ENCODE data around the gene PIGZ. TPM values are rescaled to one million over a fixed set of nuclear protein-coding genes. Genes with fewer than 3 reads are reported as not detected.

The PIGZ gene
- total RNA-seq, 1 experiment from 2014 or later = 1.4 TPM

DNA sequence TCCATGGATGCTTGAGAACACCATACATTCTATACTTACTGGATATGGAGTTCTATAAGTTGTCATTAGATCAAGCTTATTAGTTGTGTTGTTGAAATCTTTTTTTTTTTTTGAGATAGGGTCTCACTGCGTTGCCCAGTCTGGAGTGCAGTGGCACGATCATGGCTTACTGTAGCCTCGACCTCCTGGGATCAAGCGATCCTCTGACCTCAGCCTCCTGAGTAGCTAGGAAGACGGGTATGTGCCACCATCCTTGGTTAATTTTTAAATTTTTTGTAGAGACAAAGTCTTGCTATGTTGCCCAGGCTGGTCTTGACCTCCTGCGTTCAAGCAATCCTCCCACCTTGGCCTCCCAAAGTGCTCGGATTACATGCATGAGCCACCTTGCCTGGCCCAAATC is 13.8 kb downstream of the PIGZ start:
- ChIA-PET CTCF (interaction anchor here (1.2 kb wide), 1 partner anchor 426 kb away, joined by 3 read pairs; no protein-coding TSS in a partner anchor), POLR2A (no interaction called here), RAD21 (ENCODE audit: low non-redundant PET in 1 of 2, low total read pairs in 2 of 2, uncharacterized antibody in 2 of 2, unreplicated experiment in 2 of 2) (no interaction called here)
- Histone ChIP-seq H3K4me3 (replicated peaks in 1 of 2; ENCODE audit: low read depth in 1 of 2, low read length in 2 of 2) (no peak overlapping the region), H3K4me2 (ENCODE audit: low read length) (no peak overlapping the region), H3K27me3 (ENCODE audit: insufficient read depth, low read length) (no peaks in the 10 kb centered on the region), H3K79me2 (ENCODE audit: insufficient read depth, low read length) (no peaks in the 10 kb centered on the region), H3K9me2 (ENCODE audit: insufficient read depth) (no peaks in the 10 kb centered on the region), H3K9ac (ENCODE audit: low read length) (no peak overlapping the region), H2AFZ (ENCODE audit: low read depth, low read length, poor library complexity, severe bottlenecking) (no peak overlapping the region), H3K27ac (ENCODE audit: low read depth, low read length) (no peak overlapping the region), H4K20me1 (ENCODE audit: insufficient read depth) (no peaks in the 10 kb centered on the region), H3K4me1 (ENCODE audit: control insufficient read depth in 1 of 2, insufficient read depth in 2 of 2, low read length in 2 of 2) (no peaks in the 10 kb centered on the region), H3K9me3 (ENCODE audit: control insufficient read depth in 1 of 2, insufficient read depth in 1 of 2, low read depth in 1 of 2, low read length in 2 of 2) (no peaks in the 10 kb centered on the region), H3K36me3 (ENCODE audit: control insufficient read depth in 1 of 2, insufficient read depth in 2 of 2, low read length in 2 of 2) (no peaks in the 10 kb centered on the region)
- no peak for ATAC-seq
- no TSS peak for BruUV-seq (replicated peaks)
- DNase-seq (ENCODE audit: low read depth, low spot score) = no peak
- TF ChIP-seq FOSL1 (IDR thresholded peaks at IDR 0.05; ENCODE audit: low read depth) (no peak), CEBPB (IDR thresholded peaks at IDR 0.05; ENCODE audit: low read depth) (no peak), ZFX (IDR thresholded peaks at IDR 0.05) (no peak), ELF1 (IDR thresholded peaks at IDR 0.05; ENCODE audit: borderline replicate concordance, low read depth) (no peak), POLR2A (IDR thresholded peaks at IDR 0.05; ENCODE audit: borderline replicate concordance, extremely low read depth, insufficient read depth, insufficient read length) (no peak), CBX3 (IDR thresholded peaks at IDR 0.05; ENCODE audit: low read depth) (no peak), EZH2 (IDR thresholded peaks at IDR 0.05) (no peak)
- TF ChIP-seq, protein P1, sequence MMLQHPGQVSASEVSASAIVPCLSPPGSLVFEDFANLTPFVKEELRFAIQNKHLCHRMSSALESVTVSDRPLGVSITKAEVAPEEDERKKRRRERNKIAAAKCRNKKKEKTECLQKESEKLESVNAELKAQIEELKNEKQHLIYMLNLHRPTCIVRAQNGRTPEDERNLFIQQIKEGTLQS (IDR thresholded peaks at IDR 0.05) = no peak
- intact Hi-C loops (cut with micrococcal nuclease) = no loop called here

- ATAC-seq (no peak), DNase-seq (ENCODE audit: low read depth, low spot score) (no peak)
- Histone ChIP-seq H3K9ac (ENCODE audit: low read length) (no peak overlapping the region), H4K20me1 (ENCODE audit: insufficient read depth) (no peaks in the 10 kb centered on the region), H3K27ac (ENCODE audit: low read depth, low read length) (no peak overlapping the region), H2AFZ (ENCODE audit: low read depth, low read length, poor library complexity, severe bottlenecking) (no peak overlapping the region), H3K4me1 (ENCODE audit: control insufficient read depth in 1 of 2, insufficient read depth in 2 of 2, low read length in 2 of 2) (no peaks in the 10 kb centered on the region), H3K36me3 (ENCODE audit: control insufficient read depth in 1 of 2, insufficient read depth in 2 of 2, low read length in 2 of 2) (no peaks in the 10 kb centered on the region), H3K9me3 (ENCODE audit: control insufficient read depth in 1 of 2, insufficient read depth in 1 of 2, low read depth in 1 of 2, low read length in 2 of 2) (no peaks in the 10 kb centered on the region), H3K4me3 (replicated peaks in 1 of 2; ENCODE audit: low read depth in 1 of 2, low read length in 2 of 2) (no peak overlapping the region), H3K27me3 (ENCODE audit: insufficient read depth, low read length) (no peaks in the 10 kb centered on the region), H3K9me2 (ENCODE audit: insufficient read depth) (no peaks in the 10 kb centered on the region), H3K4me2 (ENCODE audit: low read length) (no peak overlapping the region), H3K79me2 (ENCODE audit: insufficient read depth, low read length) (no peaks in the 10 kb centered on the region)
- TF ChIP-seq SIN3A (IDR thresholded peaks at IDR 0.05; ENCODE audit: low read depth) (no peak), POLR2A (IDR thresholded peaks at IDR 0.05; ENCODE audit: borderline replicate concordance, extremely low read depth, insufficient read depth, insufficient read length) (no peak), TCF7L2 (IDR thresholded peaks at IDR 0.05; ENCODE audit: borderline replicate concordance, extremely low read depth, insufficient read depth, insufficient read length) (no peak), FOSL1 (IDR thresholded peaks at IDR 0.05; ENCODE audit: low read depth) (no peak), ZFX (IDR thresholded peaks at IDR 0.05) (no peak), JUND (IDR thresholded peaks at IDR 0.05) (no peak), SRF (IDR thresholded peaks at IDR 0.05; ENCODE audit: low read depth) (no peak), EZH2 (IDR thresholded peaks at IDR 0.05) (no peak), YY1 (IDR thresholded peaks at IDR 0.05; ENCODE audit: extremely low read depth, insufficient replicate concordance, low read depth, low read length) (no peak), POLR2AphosphoS5 (IDR thresholded peaks at IDR 0.05; ENCODE audit: low read depth, low read length) (no peak), EZH2phosphoT487 (IDR thresholded peaks at IDR 0.05; ENCODE audit: borderline replicate concordance) (no peak), ZNF274 (IDR thresholded peaks at IDR 0.05; ENCODE audit: low read depth, low read length) (no peak)
- TF ChIP-seq, protein P2, sequence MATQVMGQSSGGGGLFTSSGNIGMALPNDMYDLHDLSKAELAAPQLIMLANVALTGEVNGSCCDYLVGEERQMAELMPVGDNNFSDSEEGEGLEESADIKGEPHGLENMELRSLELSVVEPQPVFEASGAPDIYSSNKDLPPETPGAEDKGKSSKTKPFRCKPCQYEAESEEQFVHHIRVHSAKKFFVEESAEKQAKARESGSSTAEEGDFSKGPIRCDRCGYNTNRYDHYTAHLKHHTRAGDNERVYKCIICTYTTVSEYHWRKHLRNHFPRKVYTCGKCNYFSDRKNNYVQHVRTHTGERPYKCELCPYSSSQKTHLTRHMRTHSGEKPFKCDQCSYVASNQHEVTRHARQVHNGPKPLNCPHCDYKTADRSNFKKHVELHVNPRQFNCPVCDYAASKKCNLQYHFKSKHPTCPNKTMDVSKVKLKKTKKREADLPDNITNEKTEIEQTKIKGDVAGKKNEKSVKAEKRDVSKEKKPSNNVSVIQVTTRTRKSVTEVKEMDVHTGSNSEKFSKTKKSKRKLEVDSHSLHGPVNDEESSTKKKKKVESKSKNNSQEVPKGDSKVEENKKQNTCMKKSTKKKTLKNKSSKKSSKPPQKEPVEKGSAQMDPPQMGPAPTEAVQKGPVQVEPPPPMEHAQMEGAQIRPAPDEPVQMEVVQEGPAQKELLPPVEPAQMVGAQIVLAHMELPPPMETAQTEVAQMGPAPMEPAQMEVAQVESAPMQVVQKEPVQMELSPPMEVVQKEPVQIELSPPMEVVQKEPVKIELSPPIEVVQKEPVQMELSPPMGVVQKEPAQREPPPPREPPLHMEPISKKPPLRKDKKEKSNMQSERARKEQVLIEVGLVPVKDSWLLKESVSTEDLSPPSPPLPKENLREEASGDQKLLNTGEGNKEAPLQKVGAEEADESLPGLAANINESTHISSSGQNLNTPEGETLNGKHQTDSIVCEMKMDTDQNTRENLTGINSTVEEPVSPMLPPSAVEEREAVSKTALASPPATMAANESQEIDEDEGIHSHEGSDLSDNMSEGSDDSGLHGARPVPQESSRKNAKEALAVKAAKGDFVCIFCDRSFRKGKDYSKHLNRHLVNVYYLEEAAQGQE (IDR thresholded peaks at IDR 0.05; ENCODE audit: low read depth) = no peak
- TF ChIP-seq, protein P1 (IDR thresholded peaks at IDR 0.05) = no peak
- RAD21 ChIA-PET (ENCODE audit: low non-redundant PET in 1 of 2, low total read pairs in 2 of 2, uncharacterized antibody in 2 of 2, unreplicated experiment in 2 of 2) = no interaction called here
- BruUV-seq (replicated peaks) = no TSS peak
- CTCF ChIA-PET = no interaction called here
- intact Hi-C loops (cut with micrococcal nuclease) = no loop called here
- POLR2A ChIA-PET = interaction anchor here (0.8 kb wide), 1 partner anchor 9 kb away, joined by 4 read pairs; the partner anchor contains the start of gene NCBP2
Observed at GRCh38 chr3:196951371-196951770, 17.3 kb downstream of the PIGZ start.

Measured in HCT116 (cell line).